Measurements from ENCODE around the gene RND2.

- TF ChIP-seq CTCF (IDR thresholded peaks at IDR 0.05): no peak
- TF ChIP-seq EZH2 (IDR thresholded peaks at IDR 0.05; ENCODE audit: borderline replicate concordance, insufficient read depth, low read depth, low read length, poor library complexity, severe bottlenecking): no peak
Observed at GRCh38 chr17:42989726-42990652, 35.0 kb upstream of the RND2 start.

Data from B cell (primary cell).